ENCODE data around the gene MRPL39. TPM values are rescaled to one million over a fixed set of nuclear protein-coding genes. Genes with fewer than 3 reads are reported as not detected.
A peak's percentile ranks its signal among the peaks of the same experiment; 100 is the strongest.

Gene MRPL39
- polyA plus RNA-seq, 1 donor from 2014 or later, result 28.5 TPM

DNA sequence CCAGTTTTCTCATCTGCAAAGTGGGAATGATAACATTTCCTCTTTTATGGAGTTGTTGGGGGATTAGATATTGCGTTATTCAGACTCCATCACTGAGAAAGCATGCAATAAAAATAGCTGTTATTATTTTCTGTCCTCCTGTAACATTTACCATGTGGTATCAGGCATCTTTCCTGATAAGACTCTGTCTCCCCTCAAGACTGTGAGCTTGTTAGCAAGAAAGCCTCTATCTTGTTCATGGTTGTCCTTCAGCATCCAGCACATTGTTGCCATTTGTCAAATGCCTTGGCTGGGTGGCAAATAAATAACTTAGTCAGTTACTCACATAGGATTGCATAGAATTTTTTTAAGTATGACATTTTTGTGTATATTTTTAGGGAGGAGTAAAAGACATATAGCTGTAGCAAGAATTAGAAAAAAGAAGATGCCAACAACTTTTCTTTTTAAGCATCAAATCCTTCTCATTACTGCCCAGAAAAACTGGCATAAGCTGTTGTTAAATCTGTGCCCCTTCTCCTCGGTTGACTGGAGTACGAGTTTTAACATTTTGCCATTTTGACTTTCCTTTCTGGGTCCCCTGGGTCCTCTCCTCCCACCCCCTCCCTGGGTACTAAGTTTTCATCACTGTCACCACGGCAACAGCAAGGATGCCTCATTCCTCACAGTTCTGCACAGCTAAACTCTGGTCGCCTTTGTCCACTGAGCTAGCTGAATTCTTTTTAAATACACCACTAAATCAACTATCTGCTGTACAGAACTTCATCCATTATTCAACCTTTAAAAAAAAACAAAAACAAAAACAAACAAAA is 30.8 kb upstream of the MRPL39 start:
- no peaks in the 10 kb centered on the region for H3K36me3 ChIP-seq (ENCODE audit: insufficient read depth, low read length)
- H3F3A ChIP-seq (ENCODE audit: insufficient read depth, low read length, poor library complexity, severe bottlenecking), result peaks cover 3% of the 10 kb centered on the region
- no peaks in the 10 kb centered on the region for H4K20me1 ChIP-seq (ENCODE audit: insufficient read depth)
- H3K9me2 ChIP-seq (ENCODE audit: insufficient read depth, low read length), result no peaks in the 10 kb centered on the region
- no peak overlapping the region for H3K9ac ChIP-seq (ENCODE audit: low read length)
- H3K27me3 ChIP-seq (ENCODE audit: insufficient read depth, low read depth, low read length), result no peaks in the 10 kb centered on the region
- H3K4me2 ChIP-seq (ENCODE audit: low read length), result peak overlapping the region; percentile 74
- peak overlapping the region; percentile 89 for H3K4me3 ChIP-seq (ENCODE audit: low read length)
- no peaks in the 10 kb centered on the region for H3K9me3 ChIP-seq (ENCODE audit: low read length)
- no peaks in the 10 kb centered on the region for H3K79me2 ChIP-seq (replicated peaks; ENCODE audit: insufficient read depth, low read length)
- no peak for TF ChIP-seq MXI1 (conservative IDR thresholded peaks at IDR 0.05; ENCODE audit: poor library complexity, severe bottlenecking)
- no peak for TF ChIP-seq EP300 (conservative IDR thresholded peaks at IDR 0.05; ENCODE audit: poor library complexity, severe bottlenecking)
- TF ChIP-seq, protein P1, sequence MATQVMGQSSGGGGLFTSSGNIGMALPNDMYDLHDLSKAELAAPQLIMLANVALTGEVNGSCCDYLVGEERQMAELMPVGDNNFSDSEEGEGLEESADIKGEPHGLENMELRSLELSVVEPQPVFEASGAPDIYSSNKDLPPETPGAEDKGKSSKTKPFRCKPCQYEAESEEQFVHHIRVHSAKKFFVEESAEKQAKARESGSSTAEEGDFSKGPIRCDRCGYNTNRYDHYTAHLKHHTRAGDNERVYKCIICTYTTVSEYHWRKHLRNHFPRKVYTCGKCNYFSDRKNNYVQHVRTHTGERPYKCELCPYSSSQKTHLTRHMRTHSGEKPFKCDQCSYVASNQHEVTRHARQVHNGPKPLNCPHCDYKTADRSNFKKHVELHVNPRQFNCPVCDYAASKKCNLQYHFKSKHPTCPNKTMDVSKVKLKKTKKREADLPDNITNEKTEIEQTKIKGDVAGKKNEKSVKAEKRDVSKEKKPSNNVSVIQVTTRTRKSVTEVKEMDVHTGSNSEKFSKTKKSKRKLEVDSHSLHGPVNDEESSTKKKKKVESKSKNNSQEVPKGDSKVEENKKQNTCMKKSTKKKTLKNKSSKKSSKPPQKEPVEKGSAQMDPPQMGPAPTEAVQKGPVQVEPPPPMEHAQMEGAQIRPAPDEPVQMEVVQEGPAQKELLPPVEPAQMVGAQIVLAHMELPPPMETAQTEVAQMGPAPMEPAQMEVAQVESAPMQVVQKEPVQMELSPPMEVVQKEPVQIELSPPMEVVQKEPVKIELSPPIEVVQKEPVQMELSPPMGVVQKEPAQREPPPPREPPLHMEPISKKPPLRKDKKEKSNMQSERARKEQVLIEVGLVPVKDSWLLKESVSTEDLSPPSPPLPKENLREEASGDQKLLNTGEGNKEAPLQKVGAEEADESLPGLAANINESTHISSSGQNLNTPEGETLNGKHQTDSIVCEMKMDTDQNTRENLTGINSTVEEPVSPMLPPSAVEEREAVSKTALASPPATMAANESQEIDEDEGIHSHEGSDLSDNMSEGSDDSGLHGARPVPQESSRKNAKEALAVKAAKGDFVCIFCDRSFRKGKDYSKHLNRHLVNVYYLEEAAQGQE (IDR thresholded peaks at IDR 0.05; ENCODE audit: borderline replicate concordance), result no peak
- TF ChIP-seq TAF1 (IDR thresholded peaks at IDR 0.05; ENCODE audit: low read depth), result no peak
- no peak for TF ChIP-seq SMC3 (conservative IDR thresholded peaks at IDR 0.05; ENCODE audit: poor library complexity)
- no peak for TF ChIP-seq RAD21 (conservative IDR thresholded peaks at IDR 0.05)
- no peak for TF ChIP-seq EZH2 (IDR thresholded peaks at IDR 0.05; ENCODE audit: borderline replicate concordance, insufficient read depth, low read length, poor library complexity, severe bottlenecking)
- no peak for TF ChIP-seq POLR2AphosphoS5 (IDR thresholded peaks at IDR 0.05)
- TF ChIP-seq, protein P2, sequence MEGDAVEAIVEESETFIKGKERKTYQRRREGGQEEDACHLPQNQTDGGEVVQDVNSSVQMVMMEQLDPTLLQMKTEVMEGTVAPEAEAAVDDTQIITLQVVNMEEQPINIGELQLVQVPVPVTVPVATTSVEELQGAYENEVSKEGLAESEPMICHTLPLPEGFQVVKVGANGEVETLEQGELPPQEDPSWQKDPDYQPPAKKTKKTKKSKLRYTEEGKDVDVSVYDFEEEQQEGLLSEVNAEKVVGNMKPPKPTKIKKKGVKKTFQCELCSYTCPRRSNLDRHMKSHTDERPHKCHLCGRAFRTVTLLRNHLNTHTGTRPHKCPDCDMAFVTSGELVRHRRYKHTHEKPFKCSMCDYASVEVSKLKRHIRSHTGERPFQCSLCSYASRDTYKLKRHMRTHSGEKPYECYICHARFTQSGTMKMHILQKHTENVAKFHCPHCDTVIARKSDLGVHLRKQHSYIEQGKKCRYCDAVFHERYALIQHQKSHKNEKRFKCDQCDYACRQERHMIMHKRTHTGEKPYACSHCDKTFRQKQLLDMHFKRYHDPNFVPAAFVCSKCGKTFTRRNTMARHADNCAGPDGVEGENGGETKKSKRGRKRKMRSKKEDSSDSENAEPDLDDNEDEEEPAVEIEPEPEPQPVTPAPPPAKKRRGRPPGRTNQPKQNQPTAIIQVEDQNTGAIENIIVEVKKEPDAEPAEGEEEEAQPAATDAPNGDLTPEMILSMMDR (IDR thresholded peaks at IDR 0.05; ENCODE audit: poor library complexity, severe bottlenecking), result no peak
- H3K27ac ChIP-seq (ENCODE audit: low read length), result no peak overlapping the region
- no peak overlapping the region for H2AFZ ChIP-seq (ENCODE audit: low read depth, low read length)

DNA sequence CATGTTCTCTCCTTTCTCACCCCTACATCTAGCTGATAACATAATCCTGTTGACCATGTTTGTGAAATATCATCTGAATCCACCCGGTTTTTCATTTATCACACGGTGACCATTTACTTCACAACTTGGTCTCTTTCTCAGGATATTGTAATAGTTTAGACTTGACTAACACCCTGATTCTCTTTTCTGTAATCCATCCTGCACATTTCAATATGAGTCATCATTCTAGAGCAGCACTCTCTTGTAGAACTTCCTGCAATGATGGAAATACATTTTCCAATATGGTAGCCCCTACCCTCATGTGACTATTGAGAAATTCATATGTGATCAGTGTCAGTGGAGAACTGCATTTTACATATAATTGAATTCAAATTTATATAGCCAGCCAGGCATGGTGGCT is 29.4 kb upstream of the MRPL39 start:
- Histone ChIP-seq H3K9me2 (ENCODE audit: insufficient read depth, low read length) (no peaks in the 10 kb centered on the region), H3K27me3 (ENCODE audit: insufficient read depth, low read depth, low read length) (no peaks in the 10 kb centered on the region), H3K9ac (ENCODE audit: low read length) (no peak overlapping the region), H3K4me2 (ENCODE audit: low read length) (no peak overlapping the region), H3F3A (ENCODE audit: insufficient read depth, low read length, poor library complexity, severe bottlenecking) (peaks cover 3% of the 10 kb centered on the region), H3K36me3 (ENCODE audit: insufficient read depth, low read length) (no peaks in the 10 kb centered on the region), H4K20me1 (ENCODE audit: insufficient read depth) (no peaks in the 10 kb centered on the region), H3K4me3 (ENCODE audit: low read length) (no peak overlapping the region), H2AFZ (ENCODE audit: low read depth, low read length) (no peak overlapping the region), H3K9me3 (ENCODE audit: low read length) (no peaks in the 10 kb centered on the region), H3K79me2 (replicated peaks; ENCODE audit: insufficient read depth, low read length) (no peaks in the 10 kb centered on the region), H3K27ac (ENCODE audit: low read length) (no peak overlapping the region)
- TF ChIP-seq POLR2AphosphoS5 (IDR thresholded peaks at IDR 0.05) (no peak), EP300 (conservative IDR thresholded peaks at IDR 0.05; ENCODE audit: poor library complexity, severe bottlenecking) (no peak), TAF1 (IDR thresholded peaks at IDR 0.05; ENCODE audit: low read depth) (no peak), RAD21 (conservative IDR thresholded peaks at IDR 0.05) (no peak), SMC3 (conservative IDR thresholded peaks at IDR 0.05; ENCODE audit: poor library complexity) (no peak), EZH2 (IDR thresholded peaks at IDR 0.05; ENCODE audit: borderline replicate concordance, insufficient read depth, low read length, poor library complexity, severe bottlenecking) (no peak)
- TF ChIP-seq, protein P1 (IDR thresholded peaks at IDR 0.05; ENCODE audit: borderline replicate concordance), result no peak
- TF ChIP-seq, protein P2 (IDR thresholded peaks at IDR 0.05; ENCODE audit: poor library complexity, severe bottlenecking), result no peak
